ENCODE data around the gene LCORL. TPM values are rescaled to one million over a fixed set of nuclear protein-coding genes. Genes with fewer than 3 reads are reported as not detected.

Gene LCORL
- total RNA-seq, 3 donors from 2014 or later, result 23.9 to 34.1 (median 29.6) TPM

GRCh38 chr4:17811078-17811603, 210.4 kb downstream of the LCORL start:
- DNase-seq (ENCODE audit: low spot score in 2 of 2), result no peak
- Histone ChIP-seq H3K27me3 (no peaks in the 10 kb centered on the region), H3K36me3 (no peaks in the 10 kb centered on the region), H3K27ac (peak overlapping the region in 1 of 2 donors; percentile 95), H3K4me3 (peak overlapping the region; percentile 83 to 92 (median 87)), H3K9me3 (no peaks in the 10 kb centered on the region), H3K4me1 (peaks cover 0 to 10% of the 10 kb centered on the region in 2 donors)
- intact Hi-C loops (cut with DNase I; ENCODE audit: low total_unique reads), result loop anchor here (5.0 to 10.0 kb wide), 2 partner anchors 1706 to 1909 kb away; no protein-coding TSS in a partner anchor
- TF ChIP-seq CTCF (IDR thresholded peaks at IDR 0.05) (no peak), POLR2AphosphoS5 (IDR thresholded peaks at IDR 0.05) (no peak), POLR2A (IDR thresholded peaks at IDR 0.05) (no peak)

GRCh38 chr4:17810260-17811077, 211.1 kb downstream of the LCORL start, which contains the start of the genes DCAF16 and NCAPG:
TSS of gene DCAF16 (minus strand) at chr4:17810757. CDS start at chr4:17804141, 6,616 bp downstream.
TSS of gene NCAPG (plus strand) at chr4:17810979. CDS start at chr4:17811078, 99 bp downstream.
- TF ChIP-seq CTCF (IDR thresholded peaks at IDR 0.05), result no peak
- TF ChIP-seq POLR2AphosphoS5 (IDR thresholded peaks at IDR 0.05), result peak; percentile 93 to 99 (median 97)
- TF ChIP-seq POLR2A (IDR thresholded peaks at IDR 0.05), result peak; percentile 95
- intact Hi-C loops (cut with DNase I; ENCODE audit: low total_unique reads), result loop anchor here (5.0 to 10.0 kb wide), 2 partner anchors 1706 to 1908 kb away; no protein-coding TSS in a partner anchor
- peak within 1 kb of the TSS; percentile 95 to 98 for H3K27ac ChIP-seq
- no peaks in the 10 kb centered on the region for H3K9me3 ChIP-seq
- H3K4me3 ChIP-seq, result peak within 1 kb of the TSS; percentile 83 to 92 (median 87)
- H3K4me1 ChIP-seq, result peaks cover 0 to 10% of the 10 kb centered on the region in 2 donors
- H3K27me3 ChIP-seq, result no peaks in the 10 kb centered on the region
- peak; percentile 98 for DNase-seq (ENCODE audit: low spot score in 2 of 2)
- no peaks in the 10 kb centered on the region for H3K36me3 ChIP-seq

DNA sequence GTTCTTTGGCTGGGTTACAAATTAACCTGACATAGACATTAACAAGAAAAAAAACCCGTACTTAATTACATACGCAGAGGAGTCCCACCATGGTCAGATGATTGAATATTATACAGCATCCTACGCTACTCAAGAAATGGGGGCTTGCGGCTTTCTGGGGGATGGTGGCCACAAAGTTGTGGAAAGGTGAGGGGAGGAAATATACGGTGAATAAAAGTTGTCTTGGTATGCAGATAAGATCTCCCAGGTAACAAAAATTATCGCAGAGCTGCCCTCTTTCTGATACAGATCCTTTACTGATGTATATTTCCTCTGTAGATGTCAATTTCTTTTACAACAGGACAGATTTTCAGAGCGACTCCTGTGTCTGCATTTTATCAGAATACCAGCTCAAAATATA, 211.9 kb downstream of the LCORL start:
- peak overlapping the region; percentile 95 to 98 for H3K27ac ChIP-seq
- intact Hi-C loops (cut with DNase I; ENCODE audit: low total_unique reads), result loop anchor here (5.0 to 10.0 kb wide), 2 partner anchors 1705 to 1907 kb away; no protein-coding TSS in a partner anchor
- H3K4me1 ChIP-seq, result peaks cover 0 to 10% of the 10 kb centered on the region in 2 donors
- TF ChIP-seq POLR2AphosphoS5 (IDR thresholded peaks at IDR 0.05), result no peak
- TF ChIP-seq POLR2A (IDR thresholded peaks at IDR 0.05), result no peak
- TF ChIP-seq CTCF (IDR thresholded peaks at IDR 0.05), result no peak
- H3K27me3 ChIP-seq, result no peaks in the 10 kb centered on the region
- H3K4me3 ChIP-seq, result peak overlapping the region; percentile 83 to 92 (median 87)
- H3K9me3 ChIP-seq, result no peaks in the 10 kb centered on the region
- no peak for DNase-seq (ENCODE audit: low spot score in 2 of 2)
- no peaks in the 10 kb centered on the region for H3K36me3 ChIP-seq

GRCh38 chr4:17807446-17807845, 214.1 kb downstream of the LCORL start:
- intact Hi-C loops (cut with DNase I; ENCODE audit: low total_unique reads), result no loop called here
- peak overlapping the region in 2 of 3 donors; percentile 36 to 92 for H3K4me3 ChIP-seq
- H3K27me3 ChIP-seq, result no peaks in the 10 kb centered on the region
- no peak for TF ChIP-seq CTCF (IDR thresholded peaks at IDR 0.05)
- no peak for TF ChIP-seq POLR2AphosphoS5 (IDR thresholded peaks at IDR 0.05)
- TF ChIP-seq POLR2A (IDR thresholded peaks at IDR 0.05), result no peak
- no peaks in the 10 kb centered on the region for H3K9me3 ChIP-seq
- H3K4me1 ChIP-seq, result peaks cover 0 to 10% of the 10 kb centered on the region in 2 donors
- no peak overlapping the region for H3K27ac ChIP-seq
- DNase-seq (ENCODE audit: low spot score in 2 of 2), result no peak
- no peaks in the 10 kb centered on the region for H3K36me3 ChIP-seq

Data from breast epithelium (tissue), 4 donors.